Measurements from ENCODE around the gene NOS1. TPM values are rescaled to one million over a fixed set of nuclear protein-coding genes. Genes with fewer than 3 reads are reported as not detected.
"Not testable (repeated sequence)": the region's sequence is repeated elsewhere in the genome, so short reads cannot be mapped to it uniquely, and the experiment has no call there.

The NOS1 gene
- total RNA-seq, 1 experiment from 2014 or later: not detected

DNA sequence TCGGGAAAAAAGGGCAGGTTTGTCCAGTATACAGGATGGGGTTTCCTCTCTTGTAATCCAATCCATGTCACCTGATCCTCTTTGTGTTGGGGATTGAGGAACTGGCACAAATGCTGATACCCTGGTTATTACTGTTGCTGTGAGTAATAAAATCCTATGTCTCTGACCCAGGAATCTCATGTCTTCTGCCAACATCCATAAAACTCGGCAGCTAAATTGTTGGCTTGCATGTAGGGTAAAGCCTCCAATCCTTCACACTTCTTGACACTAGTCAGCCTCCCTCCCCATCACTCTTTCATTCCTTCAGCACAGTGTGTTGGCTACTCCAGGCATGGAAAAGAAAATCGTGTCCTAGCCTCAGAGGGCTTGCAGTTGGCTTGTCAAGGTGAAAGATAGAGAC lies 9.2 kb upstream of the NOS1 start:
- in situ Hi-C loops (cut with HindIII; ENCODE audit: low pct_unique_long_range_greater_than_20kb, low sequenced_read_pairs): no loop called here

DNA sequence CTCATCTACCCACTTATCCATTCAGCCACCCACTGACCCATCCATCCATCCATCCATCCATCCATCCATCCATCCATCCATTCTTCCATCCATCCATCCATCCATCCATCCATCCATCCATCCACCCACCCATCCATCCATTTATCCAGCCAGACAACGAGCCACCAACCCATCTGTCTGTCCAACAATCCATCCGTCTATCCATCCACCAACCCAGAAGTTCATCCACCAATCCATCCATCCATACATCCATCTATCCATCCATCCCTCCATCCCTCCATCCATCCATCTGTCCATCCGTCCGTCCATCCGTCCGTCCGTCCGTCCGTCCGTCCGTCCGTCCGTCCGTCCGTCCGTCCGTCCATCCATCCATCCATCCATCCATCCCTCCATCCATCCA lies 8.6 kb upstream of the NOS1 start:
- in situ Hi-C loops (cut with HindIII; ENCODE audit: low pct_unique_long_range_greater_than_20kb, low sequenced_read_pairs); DNase-seq (ENCODE audit: low read depth, low spot score): not testable (repeated sequence)

More for the DNA sequence above, 9.2 kb upstream of the NOS1 start:
- no peak for DNase-seq (ENCODE audit: low read depth, low spot score)

DNA sequence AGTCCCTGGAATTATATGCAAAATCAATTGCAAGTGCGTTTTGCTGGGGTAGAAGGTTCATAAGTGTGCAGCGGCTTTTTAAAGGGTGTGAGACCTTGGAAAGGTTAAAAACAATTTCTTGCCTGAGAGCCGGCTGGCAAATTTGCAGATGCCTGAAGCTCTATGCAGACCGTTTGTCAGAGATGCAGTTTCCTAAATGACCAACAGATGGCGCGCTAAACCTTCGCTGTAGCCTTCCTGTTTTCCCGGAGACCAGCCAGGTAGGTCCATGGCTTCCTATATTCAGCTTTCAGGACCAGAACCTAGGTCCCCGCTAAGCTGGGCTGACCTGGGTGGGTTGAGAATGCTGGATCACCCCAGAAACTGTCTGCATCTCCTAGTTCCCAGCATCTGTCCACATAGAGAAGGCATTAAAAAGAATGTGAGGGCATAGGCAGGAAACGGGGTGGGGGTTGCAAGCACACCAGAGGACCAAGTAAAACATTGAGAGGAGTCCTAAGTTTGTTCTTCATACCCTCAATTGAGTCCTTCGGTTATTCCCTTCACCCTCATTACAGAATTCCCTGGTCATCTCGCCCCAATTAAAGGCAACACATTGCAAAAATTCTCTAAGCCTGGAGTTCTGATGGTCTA lies 5.7 kb upstream of the NOS1 start:
- in situ Hi-C loops (cut with HindIII; ENCODE audit: low pct_unique_long_range_greater_than_20kb, low sequenced_read_pairs): no loop called here
- peak; percentile 80 for DNase-seq (ENCODE audit: low read depth, low spot score)

DNA sequence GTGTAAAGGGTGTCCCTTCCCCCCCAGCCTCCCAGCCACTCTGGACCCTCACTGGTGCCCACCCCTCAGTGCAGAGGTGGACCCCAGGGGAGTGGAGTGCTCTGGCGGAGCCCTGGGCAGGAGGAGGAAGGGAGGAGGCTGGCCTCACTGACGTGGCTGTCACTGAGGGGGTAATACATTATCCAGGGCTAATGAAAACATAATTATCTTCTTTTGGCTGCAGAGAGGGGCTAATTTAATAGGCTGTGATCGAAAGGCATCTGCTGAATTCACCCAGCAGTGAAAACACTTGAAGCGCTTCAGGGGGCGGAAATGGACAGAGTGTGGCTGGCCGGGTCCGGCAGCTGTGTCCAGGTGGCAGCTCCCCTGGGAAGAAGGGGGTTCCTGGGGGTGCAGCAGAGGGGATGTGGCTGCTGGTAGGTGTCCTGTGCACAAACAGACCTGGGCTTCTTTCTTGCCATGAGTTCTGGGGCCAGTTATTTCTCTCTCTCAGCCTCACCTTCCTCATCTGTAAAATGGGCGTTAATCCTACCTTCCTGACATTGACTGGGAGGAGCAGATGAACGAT lies 3.7 kb upstream of the NOS1 start:
- in situ Hi-C loops (cut with HindIII; ENCODE audit: low pct_unique_long_range_greater_than_20kb, low sequenced_read_pairs): no loop called here
- no peak for DNase-seq (ENCODE audit: low read depth, low spot score)

DNA sequence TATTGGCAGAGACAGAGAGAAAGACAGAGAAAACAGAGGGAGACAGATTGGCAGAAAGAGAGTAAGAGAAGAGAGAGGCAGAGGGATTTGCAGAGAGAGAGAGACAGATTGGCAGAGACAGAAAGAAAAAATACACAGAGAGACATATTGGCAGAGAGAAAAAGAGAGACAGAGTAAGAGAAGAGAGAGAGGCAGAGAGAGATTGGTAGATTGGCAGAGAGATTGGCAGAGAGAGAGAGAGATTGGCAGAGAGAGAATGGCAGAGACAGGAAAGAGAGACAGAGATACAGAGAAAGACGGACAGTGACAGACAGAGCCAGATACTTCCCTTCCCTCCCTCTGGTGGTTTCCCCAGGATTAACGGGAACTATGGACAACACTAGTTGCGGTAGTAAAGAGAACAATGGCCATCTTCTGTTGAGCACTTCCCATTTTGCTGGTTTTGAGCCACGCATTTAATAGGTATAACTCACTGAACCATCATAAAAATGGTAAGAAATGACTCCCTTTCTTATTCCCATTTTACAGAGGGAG lies 2.6 kb upstream of the NOS1 start:
- DNase-seq (ENCODE audit: low read depth, low spot score): peak; percentile 45
- in situ Hi-C loops (cut with HindIII; ENCODE audit: low pct_unique_long_range_greater_than_20kb, low sequenced_read_pairs): no loop called here

DNA sequence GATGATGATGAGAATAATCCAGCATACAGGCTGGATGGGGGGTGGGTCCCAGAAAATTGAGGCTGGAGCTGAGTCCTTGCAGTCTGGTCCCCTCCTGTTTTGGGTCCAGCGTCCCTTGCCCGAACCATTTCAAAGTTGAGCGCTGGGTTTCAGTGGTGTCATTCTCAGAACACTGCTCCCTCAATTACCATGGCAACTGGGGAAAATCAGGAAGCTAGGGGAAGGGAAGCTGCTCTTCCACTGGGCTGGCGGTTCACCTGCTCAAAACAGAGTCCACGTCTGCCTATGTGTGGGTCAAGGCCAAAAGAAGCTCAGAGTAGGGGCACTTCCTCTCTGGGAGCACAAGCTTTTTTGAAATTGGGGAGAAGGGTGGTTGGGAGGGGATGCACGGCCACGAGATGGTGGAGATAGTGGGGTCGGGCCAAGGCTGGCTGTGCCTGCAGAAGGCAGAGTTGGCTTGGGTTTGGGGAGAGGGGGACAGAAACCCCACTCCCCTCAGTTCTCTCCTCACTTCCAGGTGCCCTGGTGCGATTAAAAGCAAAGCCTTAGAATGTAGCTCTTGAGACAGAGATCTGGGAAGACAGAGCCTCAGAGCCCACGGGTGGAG lies 1.7 kb upstream of the NOS1 start:
- in situ Hi-C loops (cut with HindIII; ENCODE audit: low pct_unique_long_range_greater_than_20kb, low sequenced_read_pairs): no loop called here
- no peak for DNase-seq (ENCODE audit: low read depth, low spot score)

DNA sequence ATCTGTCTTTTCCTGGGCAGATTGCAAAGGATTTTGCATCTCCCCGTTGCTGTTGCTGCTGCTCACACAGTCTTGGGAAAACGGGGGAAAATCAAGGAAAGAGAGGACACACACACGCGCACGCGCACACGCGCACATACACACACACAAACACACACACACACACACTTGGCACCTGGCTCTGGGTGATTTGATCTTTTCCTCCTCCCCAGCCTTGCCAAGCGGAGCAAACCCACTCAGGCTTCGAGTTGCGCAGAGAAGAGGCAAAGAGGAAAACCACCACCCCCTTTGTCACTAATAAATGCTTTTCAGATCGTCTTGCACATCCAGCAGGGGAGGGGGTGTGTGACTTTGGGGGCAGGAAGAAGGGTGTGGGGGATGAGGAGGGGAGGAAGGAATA lies 965 bp upstream of the NOS1 start:
- DNase-seq (ENCODE audit: low read depth, low spot score): no peak
- in situ Hi-C loops (cut with HindIII; ENCODE audit: low pct_unique_long_range_greater_than_20kb, low sequenced_read_pairs): no loop called here

DNA sequence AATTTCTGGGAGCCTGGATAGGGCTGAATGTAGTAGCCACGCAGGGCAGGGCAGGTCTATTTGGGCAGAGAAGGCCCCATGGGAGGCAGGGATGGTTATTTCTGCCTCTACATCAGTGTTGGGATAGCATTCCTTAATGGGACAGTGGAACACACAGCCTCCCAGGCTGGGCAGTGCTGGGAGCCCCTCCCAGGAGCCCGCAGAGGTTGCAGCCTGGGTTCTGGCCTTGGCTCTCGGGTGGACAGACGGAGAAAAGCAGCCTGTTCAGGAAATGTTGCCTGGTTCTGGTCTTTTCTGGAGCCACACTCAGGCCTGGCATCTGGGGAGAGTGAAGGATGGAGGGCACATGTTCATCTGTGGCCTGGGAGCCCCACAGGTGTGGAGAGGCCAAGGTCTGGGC lies 479 bp upstream of the NOS1 start:
- in situ Hi-C loops (cut with HindIII; ENCODE audit: low pct_unique_long_range_greater_than_20kb, low sequenced_read_pairs): no loop called here
- DNase-seq (ENCODE audit: low read depth, low spot score): no peak

DNA sequence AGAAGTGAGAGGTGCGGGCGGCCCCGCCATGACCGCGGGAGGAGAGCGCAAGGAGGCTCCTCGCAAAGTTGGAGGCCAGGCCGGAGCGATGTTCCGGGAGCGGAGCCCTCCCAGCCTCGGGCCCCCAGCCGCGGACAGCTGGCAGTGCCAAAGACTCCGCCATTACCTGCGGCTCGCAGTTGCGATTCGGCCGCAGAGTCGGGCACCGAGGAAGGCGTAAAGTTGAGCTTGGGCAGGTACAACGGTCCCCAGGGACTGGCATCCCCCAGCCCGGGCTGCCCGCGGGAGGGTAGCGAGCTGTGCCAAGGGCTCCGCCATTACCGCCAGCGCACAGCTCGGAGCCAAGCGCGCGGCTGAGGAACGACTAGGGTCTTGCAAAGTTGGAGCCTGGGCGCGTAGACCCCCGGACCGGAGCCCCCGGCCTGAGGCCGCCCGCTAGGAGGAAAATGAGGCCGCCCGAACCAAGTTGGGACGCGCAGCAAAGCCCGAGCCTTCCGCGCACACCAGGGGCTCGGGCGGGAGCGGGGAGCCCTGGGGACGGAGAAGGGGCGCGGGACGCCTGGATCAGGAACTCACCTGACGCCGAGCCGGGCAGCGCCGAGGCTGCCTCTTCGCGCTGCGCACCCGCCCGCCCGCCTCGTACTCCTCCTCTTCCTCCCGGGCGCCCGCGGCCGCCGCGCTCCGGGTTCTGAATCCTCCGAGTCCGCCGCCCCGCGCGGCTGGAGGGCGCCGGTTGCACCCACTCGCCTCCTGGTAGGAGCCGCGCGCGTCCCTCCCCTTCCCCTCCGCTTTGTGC lies 677 bp downstream of the NOS1 start:
- DNase-seq (ENCODE audit: low read depth, low spot score): no peak
- in situ Hi-C loops (cut with HindIII; ENCODE audit: low pct_unique_long_range_greater_than_20kb, low sequenced_read_pairs): no loop called here

DNA sequence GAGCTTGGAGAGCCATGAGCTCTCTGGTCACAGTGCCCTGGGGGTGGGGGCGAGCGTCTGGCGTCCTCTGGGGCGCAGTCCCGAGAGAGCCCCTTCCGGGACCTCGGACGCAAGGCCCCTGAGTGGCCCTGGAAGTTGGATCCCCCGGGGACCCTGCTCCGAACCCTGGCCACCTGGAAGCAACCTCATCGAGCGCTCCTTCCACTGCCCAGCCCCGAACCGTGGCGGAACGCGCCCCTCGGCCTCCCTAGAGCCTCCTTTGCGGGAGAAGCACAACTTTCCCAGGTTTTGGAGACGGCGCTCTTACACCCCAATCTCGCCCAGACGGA lies 1.2 kb downstream of the NOS1 start:
- no peak for DNase-seq (ENCODE audit: low read depth, low spot score)
- in situ Hi-C loops (cut with HindIII; ENCODE audit: low pct_unique_long_range_greater_than_20kb, low sequenced_read_pairs): no loop called here

DNA sequence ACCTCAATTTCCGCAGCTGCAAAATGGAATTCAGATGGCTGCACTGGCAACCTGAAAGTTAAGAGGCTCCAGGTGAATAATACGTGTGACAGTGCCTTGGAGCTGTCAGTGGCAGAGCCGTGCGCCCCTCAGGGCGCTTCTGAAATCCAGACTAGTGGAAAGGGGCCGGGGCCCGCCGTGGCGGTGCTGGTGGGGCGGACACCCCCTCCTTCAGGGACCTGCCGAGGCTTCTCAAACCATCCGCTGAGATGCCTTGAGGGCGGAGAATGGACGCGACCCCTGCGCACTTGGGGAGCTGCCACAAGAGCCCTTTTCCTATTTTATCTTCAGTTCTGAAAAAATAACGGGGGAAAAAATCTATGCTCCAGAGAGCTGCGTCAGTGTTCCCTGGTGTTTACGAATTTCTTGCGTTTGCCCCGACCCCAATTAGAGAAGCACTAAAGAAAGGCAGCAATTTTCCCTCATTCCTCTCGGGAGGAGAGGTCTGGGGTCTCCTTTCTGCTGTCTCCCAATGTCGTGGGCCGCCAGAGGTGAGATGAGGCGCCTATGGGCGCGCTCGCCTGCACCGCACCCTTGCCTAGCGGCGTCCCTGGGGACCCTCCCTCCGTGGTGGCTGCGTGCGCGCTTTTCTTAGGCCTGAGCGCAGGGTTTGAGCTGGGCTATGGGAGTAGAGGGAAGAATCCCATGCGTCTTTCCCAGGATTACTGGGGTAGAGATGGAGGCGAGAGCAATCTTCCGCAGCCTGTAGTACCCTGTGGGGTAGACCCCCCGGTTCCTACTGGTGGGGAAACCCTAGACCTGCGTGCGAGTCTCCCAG lies 2.2 kb downstream of the NOS1 start:
- DNase-seq (ENCODE audit: low read depth, low spot score): no peak
- in situ Hi-C loops (cut with HindIII; ENCODE audit: low pct_unique_long_range_greater_than_20kb, low sequenced_read_pairs): no loop called here

DNA sequence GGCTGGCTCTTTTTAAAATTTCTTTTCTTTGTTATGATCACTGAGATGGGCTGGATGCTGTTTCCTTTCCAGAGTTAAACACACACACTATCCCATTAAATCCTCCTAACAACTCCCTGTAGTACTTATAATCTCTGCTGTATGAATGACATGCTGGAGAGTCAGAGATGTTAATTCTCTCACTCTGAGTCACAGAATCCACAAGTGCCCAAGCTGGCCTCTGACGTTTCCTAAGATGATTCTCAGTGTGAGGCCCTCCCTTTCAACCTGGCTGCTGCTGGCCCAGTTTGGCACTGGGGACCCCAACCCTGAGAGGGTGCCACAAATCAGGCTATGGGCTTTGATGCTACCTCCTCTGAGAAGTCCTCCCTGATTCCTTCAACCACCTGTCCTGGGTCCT lies 5.4 kb downstream of the NOS1 start:
- DNase-seq (ENCODE audit: low read depth, low spot score): no peak
- in situ Hi-C loops (cut with HindIII; ENCODE audit: low pct_unique_long_range_greater_than_20kb, low sequenced_read_pairs): no loop called here

DNA sequence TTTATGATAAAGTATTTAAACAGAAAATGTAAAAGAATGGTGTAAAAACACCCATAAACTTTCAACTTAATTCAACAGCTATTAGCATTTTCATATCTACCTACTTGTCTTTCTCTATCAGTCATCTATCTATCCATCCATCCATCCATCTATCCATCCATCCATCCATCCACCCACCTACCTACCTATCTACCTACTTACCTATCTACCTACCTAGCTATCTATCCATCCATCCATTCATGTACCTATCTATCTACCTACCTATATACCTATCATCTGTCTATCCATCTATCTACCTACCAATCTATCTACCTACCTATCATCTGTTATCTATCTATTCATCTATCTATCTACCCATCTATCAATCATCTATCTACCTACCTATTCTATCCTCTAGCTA lies 8.5 kb downstream of the NOS1 start:
- in situ Hi-C loops (cut with HindIII; ENCODE audit: low pct_unique_long_range_greater_than_20kb, low sequenced_read_pairs): no loop called here
- no peak for DNase-seq (ENCODE audit: low read depth, low spot score)

DNA sequence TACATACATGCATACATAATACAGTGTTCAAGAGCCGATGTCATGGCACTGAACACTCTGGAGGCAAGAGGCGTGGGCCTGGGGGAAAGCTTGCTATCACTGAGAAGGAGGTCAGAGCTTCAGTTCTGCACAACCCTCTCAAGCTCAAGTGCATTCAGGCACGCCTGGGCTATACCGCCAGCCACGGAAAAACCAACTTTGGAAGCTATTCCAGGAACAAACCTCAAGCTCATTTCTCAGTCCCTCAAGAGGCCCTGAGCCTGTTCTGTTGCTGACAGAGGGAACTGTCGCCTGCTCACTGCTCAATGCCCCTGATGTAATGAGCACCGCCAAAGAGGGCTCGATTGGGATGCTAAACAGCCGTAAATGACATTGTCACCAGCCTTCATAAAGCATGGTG lies 9.2 kb downstream of the NOS1 start:
- no peak for DNase-seq (ENCODE audit: low read depth, low spot score)
- in situ Hi-C loops (cut with HindIII; ENCODE audit: low pct_unique_long_range_greater_than_20kb, low sequenced_read_pairs): no loop called here

DNA sequence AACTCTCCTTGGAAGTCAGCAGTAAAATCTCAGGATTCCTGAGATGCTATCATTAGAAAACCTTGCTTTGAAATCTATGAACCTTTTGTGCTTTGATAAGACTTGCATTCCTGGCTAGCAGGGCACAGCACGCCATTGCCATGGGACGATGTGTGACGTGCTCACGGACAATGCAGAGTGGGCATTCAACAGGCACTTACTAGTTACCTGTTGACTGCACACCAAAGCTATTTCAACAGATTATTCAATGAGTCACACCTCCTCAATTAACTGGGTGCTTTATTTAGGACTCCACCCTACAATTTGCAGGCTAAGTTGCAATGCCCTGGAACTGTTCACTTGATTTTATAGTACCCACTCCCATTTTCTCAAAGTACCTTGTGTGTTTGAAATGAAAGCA lies 11.3 kb downstream of the NOS1 start:
- in situ Hi-C loops (cut with HindIII; ENCODE audit: low pct_unique_long_range_greater_than_20kb, low sequenced_read_pairs): no loop called here

DNA sequence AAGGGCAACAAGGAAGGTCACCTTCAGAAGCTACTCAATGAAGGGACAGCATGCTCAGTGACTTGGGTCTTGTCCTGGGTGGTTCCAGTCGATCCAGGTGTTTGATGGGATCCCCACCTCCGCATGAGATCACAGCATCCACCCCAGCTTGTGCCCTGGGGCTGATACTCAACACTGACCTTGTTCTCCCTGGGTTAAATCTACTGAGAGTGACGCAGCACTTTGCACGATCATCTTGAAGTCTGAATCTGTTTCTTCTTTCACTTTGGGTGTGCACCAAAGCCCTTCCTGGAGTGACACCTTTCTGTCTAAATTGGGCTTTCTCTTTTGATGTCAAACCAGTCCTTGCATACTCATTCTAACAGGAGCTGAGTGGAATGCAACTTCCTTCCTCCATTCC lies 13.8 kb downstream of the NOS1 start:
- in situ Hi-C loops (cut with HindIII; ENCODE audit: low pct_unique_long_range_greater_than_20kb, low sequenced_read_pairs): no loop called here
- DNase-seq (ENCODE audit: low read depth, low spot score): no peak

More for the DNA sequence above, 11.3 kb downstream of the NOS1 start:
- DNase-seq (ENCODE audit: low read depth, low spot score): no peak

DNA sequence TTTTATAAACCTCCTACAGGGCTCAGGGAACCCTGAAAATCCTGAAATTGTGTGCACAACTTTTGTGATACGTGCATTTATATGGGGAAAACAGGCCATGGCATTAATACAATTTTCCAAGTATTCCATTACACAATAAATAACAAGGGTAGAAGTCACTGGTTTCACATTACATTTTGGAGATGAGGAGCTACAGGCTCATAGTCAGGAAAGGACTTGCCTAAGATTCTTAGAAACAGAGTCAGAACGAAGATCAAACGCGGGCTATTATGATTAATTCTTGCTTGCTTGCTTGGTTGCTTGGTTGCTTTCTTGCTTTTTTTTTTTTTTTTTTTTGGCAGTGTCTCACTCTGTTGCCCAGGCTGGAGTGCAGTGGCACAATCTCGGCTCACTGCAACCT lies 16.7 kb downstream of the NOS1 start:
- DNase-seq (ENCODE audit: low read depth, low spot score): no peak
- in situ Hi-C loops (cut with HindIII; ENCODE audit: low pct_unique_long_range_greater_than_20kb, low sequenced_read_pairs): no loop called here

DNA sequence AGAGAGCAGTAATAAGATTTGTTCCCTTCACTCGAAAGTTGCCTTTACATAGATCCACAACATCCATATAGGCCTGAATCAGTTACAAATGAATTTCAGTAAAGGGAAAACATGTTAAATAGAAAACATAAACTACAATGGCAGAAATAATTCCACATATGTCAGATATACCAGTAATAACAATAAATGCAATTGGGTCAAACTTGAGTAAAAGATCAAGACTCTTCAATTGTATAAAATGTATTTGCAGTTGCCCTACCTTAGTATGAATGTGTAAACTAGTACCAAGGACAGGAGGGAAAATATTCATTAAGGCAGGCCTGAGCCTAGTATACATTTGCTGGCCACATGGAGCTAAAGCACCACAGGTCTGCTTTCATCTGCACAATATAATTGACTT lies 17.6 kb downstream of the NOS1 start:
- DNase-seq (ENCODE audit: low read depth, low spot score): no peak
- in situ Hi-C loops (cut with HindIII; ENCODE audit: low pct_unique_long_range_greater_than_20kb, low sequenced_read_pairs): no loop called here

Measured in SK-MEL-5 (cell line).